ENCODE measurements around the gene CFAP157. TPM values are rescaled to one million over a fixed set of nuclear protein-coding genes. Genes with fewer than 3 reads are reported as not detected.

Gene CFAP157
- total RNA-seq, 1 experiment from 2014 or later, result 0.68 TPM

- Histone ChIP-seq H3K4me3 (no peak overlapping the region), H3K4me1 (replicated peaks; ENCODE audit: insufficient read depth) (peaks cover 16% of the 10 kb centered on the region), H3K4me2 (no peak overlapping the region), H3K79me2 (ENCODE audit: low read depth) (no peaks in the 10 kb centered on the region), H3K27ac (no peak overlapping the region), H3K36me3 (ENCODE audit: low read depth) (no peaks in the 10 kb centered on the region), H3F3A (ENCODE audit: insufficient read depth, low read depth) (peaks cover 27% of the 10 kb centered on the region), H3K9me2 (ENCODE audit: insufficient read depth) (no peaks in the 10 kb centered on the region), H3K9me3 (ENCODE audit: insufficient read depth, low read depth) (no peaks in the 10 kb centered on the region), H3K27me3 (ENCODE audit: insufficient read depth, low read depth) (no peaks in the 10 kb centered on the region), H4K20me1 (ENCODE audit: insufficient read depth) (no peaks in the 10 kb centered on the region), H2AFZ (no peak overlapping the region)
- ChIA-PET POLR2A (ENCODE audit: unreplicated experiment) (interaction anchor here (0.7 kb wide), 1 partner anchor 78 kb away, joined by 14 read pairs; no protein-coding TSS in a partner anchor), CTCF (no interaction called here)
- no TSS peak for BruUV-seq (replicated peaks)
- intact Hi-C loops (cut with micrococcal nuclease; ENCODE audit: unreplicated experiment), result loop anchor here (5.0 to 10.0 kb wide), 2 partner anchors 108 to 495 kb away; partner anchors contain the start of gene STXBP1
- DNase-seq, result no peak
- TF ChIP-seq EZH2 (IDR thresholded peaks at IDR 0.05; ENCODE audit: low read depth), result no peak
- TF ChIP-seq, protein P1, sequence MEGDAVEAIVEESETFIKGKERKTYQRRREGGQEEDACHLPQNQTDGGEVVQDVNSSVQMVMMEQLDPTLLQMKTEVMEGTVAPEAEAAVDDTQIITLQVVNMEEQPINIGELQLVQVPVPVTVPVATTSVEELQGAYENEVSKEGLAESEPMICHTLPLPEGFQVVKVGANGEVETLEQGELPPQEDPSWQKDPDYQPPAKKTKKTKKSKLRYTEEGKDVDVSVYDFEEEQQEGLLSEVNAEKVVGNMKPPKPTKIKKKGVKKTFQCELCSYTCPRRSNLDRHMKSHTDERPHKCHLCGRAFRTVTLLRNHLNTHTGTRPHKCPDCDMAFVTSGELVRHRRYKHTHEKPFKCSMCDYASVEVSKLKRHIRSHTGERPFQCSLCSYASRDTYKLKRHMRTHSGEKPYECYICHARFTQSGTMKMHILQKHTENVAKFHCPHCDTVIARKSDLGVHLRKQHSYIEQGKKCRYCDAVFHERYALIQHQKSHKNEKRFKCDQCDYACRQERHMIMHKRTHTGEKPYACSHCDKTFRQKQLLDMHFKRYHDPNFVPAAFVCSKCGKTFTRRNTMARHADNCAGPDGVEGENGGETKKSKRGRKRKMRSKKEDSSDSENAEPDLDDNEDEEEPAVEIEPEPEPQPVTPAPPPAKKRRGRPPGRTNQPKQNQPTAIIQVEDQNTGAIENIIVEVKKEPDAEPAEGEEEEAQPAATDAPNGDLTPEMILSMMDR (conservative IDR thresholded peaks at IDR 0.05), result no peak
Observed at GRCh38 chr9:127720031-127720864, 13.5 kb downstream of the CFAP157 start.

DNA sequence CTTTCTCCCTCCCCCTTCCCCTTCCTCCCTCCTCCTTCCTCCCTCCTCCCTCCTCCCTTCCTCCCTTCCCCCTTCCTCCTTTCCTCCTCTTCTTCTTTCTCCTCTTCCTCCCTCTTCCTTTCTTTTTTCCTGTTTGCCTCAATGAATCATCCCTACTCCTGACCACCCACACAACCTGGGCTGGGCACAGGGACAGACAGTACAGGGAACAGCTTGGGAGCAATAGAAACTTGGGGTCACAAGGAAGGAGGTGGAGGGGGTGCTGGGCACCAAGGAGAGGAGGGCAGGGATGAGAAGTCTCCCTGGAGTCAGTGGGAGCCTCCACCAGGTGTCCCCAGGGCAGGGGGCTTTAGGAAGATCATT is 14.1 kb downstream of the CFAP157 start:
- ChIA-PET POLR2A (ENCODE audit: unreplicated experiment) (interaction anchor here (0.6 kb wide), 1 partner anchor 276 kb away, joined by 7 read pairs; no protein-coding TSS in a partner anchor), CTCF (interaction anchor here (0.6 to 0.7 kb wide), 2 partner anchors 117 to 409 kb away, joined by 5 to 9 read pairs; no protein-coding TSS in a partner anchor)
- Histone ChIP-seq H3K79me2 (ENCODE audit: low read depth) (no peaks in the 10 kb centered on the region), H3K36me3 (ENCODE audit: low read depth) (no peaks in the 10 kb centered on the region), H3K4me3 (no peak overlapping the region), H3K4me2 (peak overlapping the region; percentile 49), H3K9me3 (ENCODE audit: insufficient read depth, low read depth) (no peaks in the 10 kb centered on the region), H3K4me1 (replicated peaks; ENCODE audit: insufficient read depth) (peaks cover 16% of the 10 kb centered on the region), H3K27ac (peak overlapping the region; percentile 37; the same call in 1 of the 2 replicates), H3K9me2 (ENCODE audit: insufficient read depth) (no peaks in the 10 kb centered on the region), H3F3A (ENCODE audit: insufficient read depth, low read depth) (peaks cover 27% of the 10 kb centered on the region), H3K27me3 (ENCODE audit: insufficient read depth, low read depth) (no peaks in the 10 kb centered on the region), H4K20me1 (ENCODE audit: insufficient read depth) (no peaks in the 10 kb centered on the region), H2AFZ (no peak overlapping the region)
- no peak for DNase-seq
- no TSS peak for BruUV-seq (replicated peaks)
- TF ChIP-seq, protein P1 (conservative IDR thresholded peaks at IDR 0.05), result no peak
- no peak for TF ChIP-seq EZH2 (IDR thresholded peaks at IDR 0.05; ENCODE audit: low read depth)
- intact Hi-C loops (cut with micrococcal nuclease; ENCODE audit: unreplicated experiment), result loop anchor here (5.0 to 10.0 kb wide), 2 partner anchors 109 to 496 kb away; partner anchors contain the start of gene STXBP1

- Histone ChIP-seq H3K4me3 (no peak overlapping the region), H2AFZ (no peak overlapping the region), H3K9me2 (ENCODE audit: insufficient read depth) (no peaks in the 10 kb centered on the region), H3K36me3 (ENCODE audit: low read depth) (no peaks in the 10 kb centered on the region), H4K20me1 (ENCODE audit: insufficient read depth) (no peaks in the 10 kb centered on the region), H3K27ac (peak overlapping the region; percentile 61), H3K4me2 (peak overlapping the region; percentile 49), H3K27me3 (ENCODE audit: insufficient read depth, low read depth) (no peaks in the 10 kb centered on the region), H3F3A (ENCODE audit: insufficient read depth, low read depth) (peaks cover 27% of the 10 kb centered on the region), H3K79me2 (ENCODE audit: low read depth) (no peaks in the 10 kb centered on the region), H3K9me3 (ENCODE audit: insufficient read depth, low read depth) (no peaks in the 10 kb centered on the region), H3K4me1 (replicated peaks; ENCODE audit: insufficient read depth) (peaks cover 16% of the 10 kb centered on the region)
- no peak for TF ChIP-seq EZH2 (IDR thresholded peaks at IDR 0.05; ENCODE audit: low read depth)
- TF ChIP-seq, protein P1 (conservative IDR thresholded peaks at IDR 0.05), result peak; percentile 33; the same call in 1 of the 2 replicates
- BruUV-seq (replicated peaks), result no TSS peak
- peak; percentile 90 to 95 for DNase-seq
- intact Hi-C loops (cut with micrococcal nuclease; ENCODE audit: unreplicated experiment), result loop anchor here (5.0 to 10.0 kb wide), 2 partner anchors 109 to 497 kb away; partner anchors contain the start of gene STXBP1
- ChIA-PET POLR2A (ENCODE audit: unreplicated experiment) (interaction anchor here (0.6 kb wide), 2 partner anchors 276 to 807 kb away, joined by 6 to 7 read pairs; partner anchors contain the start of gene RALGPS1), CTCF (interaction anchor here (0.6 to 0.7 kb wide), 2 partner anchors 118 to 410 kb away, joined by 5 to 9 read pairs; no protein-coding TSS in a partner anchor)
Observed at GRCh38 chr9:127721391-127721821, 14.6 kb downstream of the CFAP157 start.
